SK-N-SH treated with all-trans-retinoic acid at 6 μM for 48 hours (cell line): ENCODE measurements around the gene OSBPL3.

ENCODE experiments used
- GLIS3 ChIP-seq: fragments of 250-450 bp; sonication (Bioruptor Pico); IDR thresholded peaks from 2 replicates; pipeline ENCODE4 v1.5.0; 2020; ENCODE audit warnings: mild to moderate bottlenecking, moderate library complexity
- OSR1 ChIP-seq: fragments of 250-450 bp; sonication (Bioruptor Pico); IDR thresholded peaks from 2 replicates; pipeline ENCODE4 v1.8.0; 2022; ENCODE audit warnings: moderate library complexity, mild to moderate bottlenecking, inconsistent platforms
- PPARA ChIP-seq: fragments of 250-450 bp; sonication (Bioruptor Pico); IDR thresholded peaks from 2 replicates; pipeline ENCODE4 v1.5.0; 2020; ENCODE audit warnings: mild to moderate bottlenecking, borderline replicate concordance
- SNAI2 ChIP-seq: fragments of 250-450 bp; sonication (Bioruptor Pico); IDR thresholded peaks from 2 replicates; pipeline ENCODE4 v1.5.0; 2020; ENCODE audit warnings: mild to moderate bottlenecking, moderate library complexity
- TCF4 ChIP-seq: fragments of 250-450 bp; sonication (Bioruptor Pico); IDR thresholded peaks from 2 replicates; pipeline ENCODE4 v1.8.0; 2021; ENCODE audit warnings: mild to moderate bottlenecking, moderate library complexity, borderline replicate concordance
- ZFP3 ChIP-seq: fragments of 250-450 bp; sonication (Bioruptor Pico); IDR thresholded peaks from 2 replicates; pipeline ENCODE4 v1.5.0; 2020; ENCODE audit warnings: mild to moderate bottlenecking, moderate library complexity
- ZFP30 ChIP-seq: fragments of 450-650 bp; formaldehyde crosslinking; IDR thresholded peaks from 2 replicates; pipeline ENCODE4 v1.5.0; 2022; ENCODE audit warnings: mild to moderate bottlenecking, moderate library complexity
- ZNF70 ChIP-seq: fragments of 450-650 bp; formaldehyde crosslinking; IDR thresholded peaks from 2 replicates; pipeline ENCODE4 v1.5.0; 2020; ENCODE audit warnings: mild to moderate bottlenecking, moderate library complexity
- TF ChIP-seq, protein P1 (sequence below): fragments of 250-450 bp; sonication (Bioruptor Pico); IDR thresholded peaks from 2 replicates; pipeline ENCODE4 v1.8.0; 2020; ENCODE audit warnings: mild to moderate bottlenecking, moderate library complexity, borderline replicate concordance
- TF ChIP-seq, protein P2 (sequence below): fragments of 250-450 bp; sonication (Bioruptor Pico); IDR thresholded peaks from 2 replicates; pipeline ENCODE4 v1.5.1; 2020; ENCODE audit warnings: low read depth, mild to moderate bottlenecking, moderate library complexity
- TF ChIP-seq, protein P3 (sequence below): fragments of 250-450 bp; sonication (Bioruptor Pico); IDR thresholded peaks from 2 replicates; pipeline ENCODE4 v1.8.0; 2021; ENCODE audit warnings: low read depth, mild to moderate bottlenecking, moderate library complexity, borderline replicate concordance

DNA sequence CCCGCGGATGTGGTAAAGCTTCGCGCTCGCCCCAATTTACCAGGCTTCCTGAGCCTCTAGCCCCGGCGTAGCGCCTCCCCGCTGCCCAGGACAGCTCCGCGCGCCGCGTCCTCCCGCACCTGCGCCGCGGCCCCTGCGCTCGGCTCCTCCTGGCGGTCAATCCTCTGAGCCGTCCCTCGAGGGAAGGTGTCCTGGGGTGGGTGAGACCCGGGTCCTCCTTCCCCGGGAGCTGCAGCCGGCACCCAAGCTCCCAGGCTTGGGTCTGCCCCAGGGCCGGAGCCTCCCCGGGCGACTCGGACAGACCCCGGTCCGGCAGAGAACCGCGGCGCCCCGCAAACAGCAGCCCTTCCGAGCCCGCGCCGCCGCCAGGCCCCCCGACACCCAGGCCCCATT lies 512 bp downstream of the OSBPL3 start:
- TF ChIP-seq, protein P1, sequence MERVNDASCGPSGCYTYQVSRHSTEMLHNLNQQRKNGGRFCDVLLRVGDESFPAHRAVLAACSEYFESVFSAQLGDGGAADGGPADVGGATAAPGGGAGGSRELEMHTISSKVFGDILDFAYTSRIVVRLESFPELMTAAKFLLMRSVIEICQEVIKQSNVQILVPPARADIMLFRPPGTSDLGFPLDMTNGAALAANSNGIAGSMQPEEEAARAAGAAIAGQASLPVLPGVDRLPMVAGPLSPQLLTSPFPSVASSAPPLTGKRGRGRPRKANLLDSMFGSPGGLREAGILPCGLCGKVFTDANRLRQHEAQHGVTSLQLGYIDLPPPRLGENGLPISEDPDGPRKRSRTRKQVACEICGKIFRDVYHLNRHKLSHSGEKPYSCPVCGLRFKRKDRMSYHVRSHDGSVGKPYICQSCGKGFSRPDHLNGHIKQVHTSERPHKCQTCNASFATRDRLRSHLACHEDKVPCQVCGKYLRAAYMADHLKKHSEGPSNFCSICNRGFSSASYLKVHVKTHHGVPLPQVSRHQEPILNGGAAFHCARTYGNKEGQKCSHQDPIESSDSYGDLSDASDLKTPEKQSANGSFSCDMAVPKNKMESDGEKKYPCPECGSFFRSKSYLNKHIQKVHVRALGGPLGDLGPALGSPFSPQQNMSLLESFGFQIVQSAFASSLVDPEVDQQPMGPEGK (CRISPR knock-in tag) = no peak
- TF ChIP-seq ZNF70 (CRISPR knock-in tag) (no peak), ZFP30 (CRISPR knock-in tag) (no peak), PPARA (no peak), OSR1 (CRISPR knock-in tag) (no peak), GLIS3 (CRISPR knock-in tag) (no peak), SNAI2 (CRISPR knock-in tag) (no peak), TCF4 (CRISPR knock-in tag) (no peak), ZFP3 (CRISPR knock-in tag) (no peak)
- TF ChIP-seq, protein P2, sequence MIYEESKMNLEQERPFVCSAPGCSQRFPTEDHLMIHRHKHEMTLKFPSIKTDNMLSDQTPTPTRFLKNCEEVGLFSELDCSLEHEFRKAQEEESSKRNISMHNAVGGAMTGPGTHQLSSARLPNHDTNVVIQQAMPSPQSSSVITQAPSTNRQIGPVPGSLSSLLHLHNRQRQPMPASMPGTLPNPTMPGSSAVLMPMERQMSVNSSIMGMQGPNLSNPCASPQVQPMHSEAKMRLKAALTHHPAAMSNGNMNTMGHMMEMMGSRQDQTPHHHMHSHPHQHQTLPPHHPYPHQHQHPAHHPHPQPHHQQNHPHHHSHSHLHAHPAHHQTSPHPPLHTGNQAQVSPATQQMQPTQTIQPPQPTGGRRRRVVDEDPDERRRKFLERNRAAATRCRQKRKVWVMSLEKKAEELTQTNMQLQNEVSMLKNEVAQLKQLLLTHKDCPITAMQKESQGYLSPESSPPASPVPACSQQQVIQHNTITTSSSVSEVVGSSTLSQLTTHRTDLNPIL (CRISPR knock-in tag) = no peak
- TF ChIP-seq, protein P3, sequence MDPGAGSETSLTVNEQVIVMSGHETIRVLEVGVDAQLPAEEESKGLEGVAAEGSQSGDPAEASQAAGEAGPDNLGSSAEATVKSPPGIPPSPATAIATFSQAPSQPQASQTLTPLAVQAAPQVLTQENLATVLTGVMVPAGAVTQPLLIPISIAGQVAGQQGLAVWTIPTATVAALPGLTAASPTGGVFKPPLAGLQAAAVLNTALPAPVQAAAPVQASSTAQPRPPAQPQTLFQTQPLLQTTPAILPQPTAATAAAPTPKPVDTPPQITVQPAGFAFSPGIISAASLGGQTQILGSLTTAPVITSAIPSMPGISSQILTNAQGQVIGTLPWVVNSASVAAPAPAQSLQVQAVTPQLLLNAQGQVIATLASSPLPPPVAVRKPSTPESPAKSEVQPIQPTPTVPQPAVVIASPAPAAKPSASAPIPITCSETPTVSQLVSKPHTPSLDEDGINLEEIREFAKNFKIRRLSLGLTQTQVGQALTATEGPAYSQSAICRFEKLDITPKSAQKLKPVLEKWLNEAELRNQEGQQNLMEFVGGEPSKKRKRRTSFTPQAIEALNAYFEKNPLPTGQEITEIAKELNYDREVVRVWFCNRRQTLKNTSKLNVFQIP = no peak
